GM19468 (cell line): Measurements from ENCODE around the gene AGRN.

Experiments
- ATAC-seq: cut with Tn5 transposase; IDR thresholded peaks from one replicate; pipeline ENCODE4 v1.9.1; 2021; ENCODE audit warnings: mild to moderate bottlenecking, moderate library complexity, moderate number of reproducible peaks; ENCODE audit not compliant: unreplicated experiment; ENCODE audit errors: extremely low read depth

AGRN gene

GRCh38 chr1:1033009-1033587 is 13.2 kb downstream of the AGRN start:
- peak; percentile 67 for ATAC-seq

DNA sequence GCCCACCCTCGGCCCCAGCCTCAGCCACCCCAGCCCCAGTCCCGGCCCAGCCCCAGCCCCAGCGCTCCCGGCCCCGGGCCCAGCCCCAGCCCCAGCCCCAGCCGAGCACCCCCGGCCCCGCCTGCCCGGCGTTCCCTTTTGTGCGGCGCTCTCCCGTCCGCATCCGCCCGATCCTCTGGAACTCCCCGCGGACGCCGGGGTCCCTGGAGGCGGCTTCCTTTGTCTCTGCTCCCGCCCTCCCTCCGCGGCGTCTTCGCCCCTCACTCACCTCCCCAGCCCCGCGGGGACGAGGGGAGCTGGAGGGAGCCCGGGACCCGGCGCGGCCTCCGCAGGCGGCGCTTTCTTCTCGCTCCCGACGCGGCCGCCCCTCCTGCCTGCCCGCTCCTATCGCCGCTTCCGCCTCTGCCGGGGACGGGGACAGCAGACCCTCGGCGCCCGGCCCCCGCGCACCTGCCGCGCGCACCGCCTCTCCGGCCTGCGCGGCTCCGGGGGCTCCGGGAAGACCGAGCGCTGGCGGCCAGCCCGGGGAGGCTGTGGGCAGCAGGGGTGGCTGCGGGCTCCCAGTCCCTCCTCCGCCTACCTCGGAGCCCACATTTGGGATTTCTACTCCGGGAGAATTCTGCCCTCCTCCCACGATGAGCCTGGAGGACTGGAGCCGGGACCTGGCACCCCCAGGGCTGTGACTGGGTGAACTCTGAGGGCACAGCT is 14.0 kb downstream of the AGRN start:
- ATAC-seq, result no peak

GRCh38 chr1:1034439-1034781 is 14.5 kb downstream of the AGRN start:
- ATAC-seq, result no peak

DNA sequence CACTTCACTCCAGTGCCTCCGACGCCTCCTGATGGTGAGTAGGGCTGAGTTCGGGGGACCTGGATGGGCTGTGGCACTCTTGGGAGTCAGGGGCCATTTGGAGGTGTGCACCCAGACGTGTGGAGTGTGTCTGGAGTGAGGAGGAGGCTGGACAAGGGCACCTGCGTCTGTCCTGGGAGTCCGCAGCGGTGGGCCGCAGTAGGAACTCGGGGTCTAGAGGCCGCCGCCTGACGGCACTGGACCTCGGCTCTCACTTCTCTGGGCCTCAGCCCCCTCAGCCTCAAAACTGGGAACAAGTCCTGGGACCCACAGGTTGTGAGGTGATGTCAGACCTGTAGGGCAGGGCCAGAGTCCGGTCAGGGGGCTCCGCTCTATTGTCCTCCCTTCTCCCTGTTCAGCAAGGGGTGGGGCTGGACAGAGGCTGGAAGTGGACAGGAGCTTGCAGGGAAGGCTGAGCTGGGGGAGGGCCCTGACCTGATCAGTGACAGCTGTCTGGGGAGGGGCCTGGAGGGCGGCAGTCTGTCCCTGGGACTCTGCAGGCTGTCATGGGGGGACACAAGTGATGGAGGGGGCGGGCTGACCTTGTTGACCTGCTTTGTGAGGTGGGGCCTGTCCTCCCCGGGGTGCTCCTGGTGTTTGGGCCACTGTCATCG is 15.5 kb downstream of the AGRN start:
- no peak for ATAC-seq

GRCh38 chr1:1037366-1038327 is 17.7 kb downstream of the AGRN start:
- ATAC-seq, result no peak

DNA sequence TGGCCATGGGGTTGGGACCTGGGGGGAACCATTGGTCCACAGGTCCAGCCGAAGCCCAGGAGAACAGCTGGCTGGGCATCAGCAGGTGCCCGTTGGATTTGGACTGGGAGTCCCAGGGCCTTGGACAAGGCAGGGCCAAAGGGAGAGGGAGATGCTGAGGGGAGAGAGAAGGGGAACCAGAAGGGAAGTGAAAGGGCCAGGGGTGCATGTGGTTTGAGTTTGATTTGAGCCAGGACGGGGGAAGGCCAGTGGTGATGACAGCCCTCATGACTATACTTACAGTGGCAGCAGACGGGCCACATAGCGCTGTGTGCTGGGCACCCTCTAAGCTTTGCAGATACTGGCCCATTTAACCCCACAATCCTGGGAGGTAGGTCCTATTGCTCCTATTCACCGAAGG is 18.8 kb downstream of the AGRN start:
- no peak for ATAC-seq

- ATAC-seq, result no peak
Measured at GRCh38 chr1:1039145-1039910, 19.4 kb downstream of the AGRN start.

DNA sequence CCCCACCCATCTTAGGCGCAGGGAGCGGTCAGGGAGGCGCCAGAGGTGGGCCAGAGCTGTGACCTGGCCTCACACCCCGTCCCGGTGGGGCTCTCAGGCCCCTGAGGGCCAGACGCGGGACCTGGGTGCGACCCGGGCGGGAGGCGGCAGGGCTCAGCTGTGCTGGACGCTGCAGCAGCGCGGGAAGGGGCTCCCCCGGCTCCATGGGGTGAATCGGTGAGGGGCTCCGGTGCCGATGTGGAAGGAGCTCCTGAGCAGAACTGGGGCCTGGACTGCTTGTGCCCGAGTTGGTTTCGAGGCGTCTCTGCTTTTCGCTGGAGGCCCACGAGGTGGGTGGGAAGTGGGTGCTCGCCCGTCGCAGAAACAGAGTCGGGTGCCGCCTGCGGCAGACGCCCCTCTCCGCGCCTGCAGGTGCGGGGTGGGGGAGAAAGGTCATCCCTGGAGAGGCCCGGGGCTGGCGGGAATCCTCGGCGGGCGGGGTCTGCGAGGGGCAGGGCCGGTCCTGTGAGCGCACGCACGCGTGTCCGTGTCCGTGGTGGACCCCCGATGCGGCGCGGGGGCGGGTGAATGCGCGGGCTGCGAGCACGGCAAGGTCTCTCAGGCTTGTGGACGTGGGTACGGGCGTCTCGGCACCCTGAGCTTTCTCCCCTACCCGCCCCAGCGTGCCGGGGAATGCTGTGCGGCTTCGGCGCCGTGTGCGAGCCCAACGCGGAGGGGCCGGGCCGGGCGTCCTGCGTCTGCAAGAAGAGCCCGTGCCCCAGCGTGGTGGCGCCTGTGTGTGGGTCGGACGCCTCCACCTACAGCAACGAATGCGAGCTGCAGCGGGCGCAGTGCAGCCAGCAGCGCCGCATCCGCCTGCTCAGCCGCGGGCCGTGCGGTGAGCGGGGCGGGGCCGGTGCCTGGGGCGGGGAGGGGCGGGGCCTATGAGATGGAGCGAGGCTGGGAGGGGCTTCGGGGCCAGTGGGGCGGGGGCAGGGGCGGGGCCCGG is 20.4 kb downstream of the AGRN start:
- no peak for ATAC-seq

- no peak for ATAC-seq
Measured at GRCh38 chr1:1041092-1041523, 21.2 kb downstream of the AGRN start.

- no peak for ATAC-seq
Measured at GRCh38 chr1:1041873-1042272, 22.0 kb downstream of the AGRN start.

GRCh38 chr1:1042835-1043234 is 22.9 kb downstream of the AGRN start:
- ATAC-seq, result no peak

- no peak for ATAC-seq
Measured at GRCh38 chr1:1043411-1043810, 23.5 kb downstream of the AGRN start.

- ATAC-seq, result no peak
Measured at GRCh38 chr1:1043921-1044320, 24.0 kb downstream of the AGRN start.

- no peak for ATAC-seq
Measured at GRCh38 chr1:1044455-1045078, 24.6 kb downstream of the AGRN start.

- ATAC-seq, result no peak
Measured at GRCh38 chr1:1045129-1045528, 25.2 kb downstream of the AGRN start.

GRCh38 chr1:1046243-1046642 is 26.3 kb downstream of the AGRN start:
- no peak for ATAC-seq

GRCh38 chr1:1046767-1047166 is 26.8 kb downstream of the AGRN start:
- no peak for ATAC-seq

DNA sequence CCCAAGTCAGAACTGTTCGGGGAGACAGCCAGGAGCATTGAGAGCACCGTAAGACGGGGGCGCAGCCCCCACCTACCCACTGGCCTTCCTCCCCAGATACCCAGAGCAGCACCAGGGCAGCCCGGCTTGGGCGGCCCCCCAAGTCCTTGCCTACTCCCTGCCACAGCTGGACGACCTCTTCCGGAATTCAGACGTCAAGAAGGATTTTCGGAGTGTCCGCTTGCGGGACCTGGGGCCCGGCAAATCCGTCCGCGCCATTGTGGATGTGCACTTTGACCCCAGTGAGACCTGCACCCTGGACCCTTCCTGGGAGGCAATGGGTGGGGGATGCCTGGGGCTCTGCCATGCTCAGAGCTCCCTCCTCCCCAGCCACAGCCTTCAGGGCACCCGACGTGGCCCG is 27.5 kb downstream of the AGRN start:
- ATAC-seq, result no peak
